Ishikawa (cell line): ENCODE data around the gene RMDN3.

Experiments
- CEBPB ChIP-seq: IDR thresholded peaks from 2 replicates; pipeline ENCODE4 v1.6.1; 2012
- CREB1 ChIP-seq: IDR thresholded peaks from 2 replicates; pipeline ENCODE4 v1.6.1; 2012; ENCODE audit warnings: low read depth
- EGR1 ChIP-seq: IDR thresholded peaks from 2 replicates; pipeline ENCODE4 v1.6.1; 2012
- EP300 ChIP-seq: IDR thresholded peaks from 2 replicates; pipeline ENCODE4 v1.6.1; 2012; ENCODE audit warnings: borderline replicate concordance
- FOXM1 ChIP-seq: IDR thresholded peaks from 2 replicates; pipeline ENCODE4 v1.6.1; 2012; ENCODE audit warnings: low read depth, borderline replicate concordance
- NFIC ChIP-seq: IDR thresholded peaks from 2 replicates; pipeline ENCODE4 v1.6.1; 2012
- RAD21 ChIP-seq: IDR thresholded peaks from 2 replicates; pipeline ENCODE4 v1.6.1; 2012; ENCODE audit warnings: low read depth
- TAF1 ChIP-seq: IDR thresholded peaks from 2 replicates; pipeline ENCODE4 v1.6.1; 2012; ENCODE audit warnings: low read depth, mild to moderate bottlenecking
- TCF12 ChIP-seq: IDR thresholded peaks from 2 replicates; pipeline ENCODE4 v1.6.1; 2012; ENCODE audit warnings: low read depth
- TEAD4 ChIP-seq: IDR thresholded peaks from 2 replicates; pipeline ENCODE4 v1.6.1; 2012
- YY1 ChIP-seq: IDR thresholded peaks from 2 replicates; pipeline ENCODE4 v1.6.1; 2012; ENCODE audit warnings: low read depth
- ZBTB7A ChIP-seq: IDR thresholded peaks from 2 replicates; pipeline ENCODE4 v1.6.1; 2012; ENCODE audit warnings: low read depth
- TF ChIP-seq, protein P1 (sequence below): IDR thresholded peaks from 2 replicates; pipeline ENCODE4 v1.6.1; 2012
- TF ChIP-seq, protein P2 (sequence below): IDR thresholded peaks from 2 replicates; pipeline ENCODE4 v1.6.1; 2012
- TF ChIP-seq, protein P3 (sequence below): IDR thresholded peaks from 2 replicates; pipeline ENCODE4 v1.6.1; 2012; ENCODE audit warnings: low read depth, mild to moderate bottlenecking

RMDN3 gene

DNA sequence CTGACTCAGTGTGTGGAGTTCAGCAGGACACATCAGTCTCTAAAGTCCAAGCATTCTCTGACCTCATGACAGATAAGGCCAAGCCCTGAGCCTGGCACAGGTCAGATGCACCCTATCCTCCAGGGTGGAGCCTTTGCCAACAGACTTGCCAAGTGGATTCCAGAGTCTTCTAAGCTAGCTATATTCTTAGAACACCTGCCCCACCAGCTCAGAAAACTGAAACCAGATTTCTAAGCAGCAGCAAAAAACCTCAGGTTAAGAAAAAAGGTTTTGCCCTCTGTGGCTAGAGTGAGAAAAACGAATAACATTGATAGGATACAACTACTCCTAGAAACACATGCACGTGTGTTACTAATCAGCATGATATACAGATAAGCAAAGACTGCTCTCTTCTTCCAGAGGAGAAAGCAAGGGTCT is 11.6 kb downstream of the RMDN3 start:
- no peak for TF ChIP-seq TCF12
- TF ChIP-seq, protein P1, sequence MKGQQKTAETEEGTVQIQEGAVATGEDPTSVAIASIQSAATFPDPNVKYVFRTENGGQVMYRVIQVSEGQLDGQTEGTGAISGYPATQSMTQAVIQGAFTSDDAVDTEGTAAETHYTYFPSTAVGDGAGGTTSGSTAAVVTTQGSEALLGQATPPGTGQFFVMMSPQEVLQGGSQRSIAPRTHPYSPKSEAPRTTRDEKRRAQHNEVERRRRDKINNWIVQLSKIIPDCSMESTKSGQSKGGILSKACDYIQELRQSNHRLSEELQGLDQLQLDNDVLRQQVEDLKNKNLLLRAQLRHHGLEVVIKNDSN = no peak
- TF ChIP-seq, protein P2, sequence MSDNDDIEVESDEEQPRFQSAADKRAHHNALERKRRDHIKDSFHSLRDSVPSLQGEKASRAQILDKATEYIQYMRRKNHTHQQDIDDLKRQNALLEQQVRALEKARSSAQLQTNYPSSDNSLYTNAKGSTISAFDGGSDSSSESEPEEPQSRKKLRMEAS = no peak
- no peak for TF ChIP-seq CEBPB
- TF ChIP-seq TEAD4 = no peak
- no peak for TF ChIP-seq RAD21
- no peak for TF ChIP-seq TAF1
- TF ChIP-seq EP300 = no peak
- TF ChIP-seq FOXM1 = no peak
- TF ChIP-seq YY1 = no peak
- no peak for TF ChIP-seq EGR1
- no peak for TF ChIP-seq CREB1

DNA sequence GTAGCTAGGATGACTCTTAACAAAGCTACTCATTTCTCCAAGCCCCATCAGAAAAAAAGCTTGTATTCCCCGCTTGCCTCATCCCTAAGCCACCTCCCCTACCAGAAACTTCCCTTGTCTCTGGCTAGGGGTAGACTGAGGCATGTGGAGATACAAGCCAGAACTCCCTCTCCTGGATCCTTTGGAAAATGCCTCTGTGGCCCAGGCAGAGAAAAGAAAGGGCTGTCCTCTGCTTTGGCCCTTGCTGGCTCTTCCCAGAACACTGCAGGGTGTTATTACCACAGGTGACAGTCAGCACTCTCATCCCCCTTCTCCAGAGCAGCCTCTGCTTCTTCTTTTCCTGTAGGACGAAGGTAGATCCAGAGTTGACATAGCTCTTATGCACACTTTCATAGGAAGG is 15.2 kb downstream of the RMDN3 start:
- TF ChIP-seq EP300 = no peak
- TF ChIP-seq, protein P3, sequence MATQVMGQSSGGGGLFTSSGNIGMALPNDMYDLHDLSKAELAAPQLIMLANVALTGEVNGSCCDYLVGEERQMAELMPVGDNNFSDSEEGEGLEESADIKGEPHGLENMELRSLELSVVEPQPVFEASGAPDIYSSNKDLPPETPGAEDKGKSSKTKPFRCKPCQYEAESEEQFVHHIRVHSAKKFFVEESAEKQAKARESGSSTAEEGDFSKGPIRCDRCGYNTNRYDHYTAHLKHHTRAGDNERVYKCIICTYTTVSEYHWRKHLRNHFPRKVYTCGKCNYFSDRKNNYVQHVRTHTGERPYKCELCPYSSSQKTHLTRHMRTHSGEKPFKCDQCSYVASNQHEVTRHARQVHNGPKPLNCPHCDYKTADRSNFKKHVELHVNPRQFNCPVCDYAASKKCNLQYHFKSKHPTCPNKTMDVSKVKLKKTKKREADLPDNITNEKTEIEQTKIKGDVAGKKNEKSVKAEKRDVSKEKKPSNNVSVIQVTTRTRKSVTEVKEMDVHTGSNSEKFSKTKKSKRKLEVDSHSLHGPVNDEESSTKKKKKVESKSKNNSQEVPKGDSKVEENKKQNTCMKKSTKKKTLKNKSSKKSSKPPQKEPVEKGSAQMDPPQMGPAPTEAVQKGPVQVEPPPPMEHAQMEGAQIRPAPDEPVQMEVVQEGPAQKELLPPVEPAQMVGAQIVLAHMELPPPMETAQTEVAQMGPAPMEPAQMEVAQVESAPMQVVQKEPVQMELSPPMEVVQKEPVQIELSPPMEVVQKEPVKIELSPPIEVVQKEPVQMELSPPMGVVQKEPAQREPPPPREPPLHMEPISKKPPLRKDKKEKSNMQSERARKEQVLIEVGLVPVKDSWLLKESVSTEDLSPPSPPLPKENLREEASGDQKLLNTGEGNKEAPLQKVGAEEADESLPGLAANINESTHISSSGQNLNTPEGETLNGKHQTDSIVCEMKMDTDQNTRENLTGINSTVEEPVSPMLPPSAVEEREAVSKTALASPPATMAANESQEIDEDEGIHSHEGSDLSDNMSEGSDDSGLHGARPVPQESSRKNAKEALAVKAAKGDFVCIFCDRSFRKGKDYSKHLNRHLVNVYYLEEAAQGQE = no peak
- no peak for TF ChIP-seq FOXM1
- TF ChIP-seq, protein P2 = no peak
- TF ChIP-seq CREB1 = no peak
- no peak for TF ChIP-seq CEBPB
- no peak for TF ChIP-seq EGR1
- no peak for TF ChIP-seq YY1

DNA sequence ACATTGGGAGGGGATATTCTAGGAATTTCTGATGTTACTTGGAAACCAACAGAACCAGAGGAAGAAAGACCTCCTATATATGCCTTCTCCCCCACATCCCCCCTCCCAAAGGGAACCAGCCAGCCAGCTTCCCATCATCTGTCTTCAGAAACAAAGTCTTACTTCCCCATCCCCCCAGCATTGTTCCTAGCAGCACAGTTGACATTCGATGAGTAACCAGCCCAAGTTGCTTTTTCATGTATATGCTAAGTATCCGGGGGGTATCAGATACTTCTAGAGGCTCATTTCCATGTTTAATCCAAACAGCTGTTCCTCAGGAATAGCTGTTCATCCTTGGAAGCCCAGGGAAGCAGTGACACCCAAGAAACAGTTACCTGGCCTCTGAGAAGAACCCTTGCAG is 16.0 kb downstream of the RMDN3 start:
- TF ChIP-seq FOXM1 (no peak), EGR1 (no peak), ZBTB7A (no peak), YY1 (no peak), CEBPB (no peak)
- TF ChIP-seq, protein P2 = no peak

DNA sequence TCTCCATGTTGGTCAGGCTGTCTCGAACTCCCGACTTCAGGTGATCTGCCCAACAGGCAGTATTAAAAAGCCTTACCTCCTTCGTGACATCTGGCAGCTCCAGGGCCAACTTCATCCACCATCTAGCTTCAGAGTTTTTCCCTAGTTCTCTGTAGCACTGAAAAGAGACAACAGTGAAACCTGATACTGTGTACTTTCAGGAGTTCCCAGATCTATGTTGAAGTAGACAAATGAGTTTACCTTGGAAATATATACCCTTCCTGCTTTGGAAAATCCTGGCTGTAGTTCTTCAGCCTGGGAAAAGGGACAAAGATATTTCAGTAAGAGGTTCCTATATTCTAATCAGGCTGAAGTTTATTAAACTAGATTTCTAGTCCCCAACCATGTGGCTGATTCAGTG is 18.0 kb downstream of the RMDN3 start:
- TF ChIP-seq TCF12 (no peak), ZBTB7A (no peak), CREB1 (no peak)
- TF ChIP-seq, protein P1 = no peak

DNA sequence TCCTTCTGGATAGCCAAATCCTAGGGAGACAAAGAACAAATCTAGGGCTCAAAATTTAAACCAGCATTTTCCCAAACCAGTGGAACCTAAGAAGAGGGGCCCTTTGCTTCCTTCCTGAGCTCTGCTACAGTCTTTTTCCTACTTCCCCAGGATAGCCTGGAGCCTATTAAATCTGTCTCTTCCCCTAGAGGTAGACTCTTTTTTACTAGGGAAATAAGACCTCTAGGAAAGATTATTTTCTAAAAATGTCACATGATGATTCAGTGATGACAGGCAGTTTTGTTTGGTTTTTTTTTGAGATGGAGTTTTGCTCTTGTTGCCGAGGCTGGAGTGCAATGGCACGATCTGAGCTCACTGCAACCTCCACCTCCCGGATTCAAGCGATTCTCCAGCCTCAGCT is 18.5 kb downstream of the RMDN3 start:
- TF ChIP-seq, protein P2 = no peak
- TF ChIP-seq YY1 (no peak), ZBTB7A (no peak), FOXM1 (no peak), NFIC (no peak), TAF1 (no peak), TCF12 (no peak), CREB1 (no peak), EP300 (no peak), CEBPB (no peak)
- TF ChIP-seq, protein P3 = no peak
- TF ChIP-seq, protein P1 = no peak

DNA sequence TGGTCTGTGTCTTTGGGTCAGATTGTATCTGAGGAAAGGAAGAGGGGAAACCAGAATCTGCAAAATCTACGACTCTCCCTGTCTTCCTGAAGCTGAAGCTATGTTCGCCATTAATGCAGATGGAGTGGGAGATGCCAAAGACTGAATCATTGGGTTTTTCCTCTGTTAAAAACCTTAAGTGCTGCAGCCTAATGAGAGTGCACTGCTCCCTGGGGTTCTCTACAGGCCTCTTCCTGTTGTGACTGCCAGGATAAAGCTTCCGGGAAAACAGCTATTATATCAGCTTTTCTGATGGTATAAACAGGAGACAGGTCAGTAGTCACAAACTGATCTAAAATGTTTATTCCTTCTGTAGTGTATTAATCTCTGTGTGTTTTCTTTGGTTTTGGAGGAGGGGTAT is 24.0 kb downstream of the RMDN3 start:
- TF ChIP-seq EGR1 = no peak
- no peak for TF ChIP-seq TCF12
- TF ChIP-seq CEBPB = no peak
- TF ChIP-seq FOXM1 = no peak
- TF ChIP-seq EP300 = no peak
